HAP-1 (cell line): ENCODE measurements around the gene TYROBP.
"Not testable (repeated sequence)": the region's sequence is repeated elsewhere in the genome, so short reads cannot be mapped to it uniquely, and the experiment has no call there.

Source experiments
- DNase-seq, 2 experiments: peaks; one replicate each; pipeline ENCODE4 v3.0.0-alpha.2; 2016 to 2020; ENCODE audit warnings: low spot score in 2 of 2
- H3K27me3 ChIP-seq: fragments of 250-450 bp; sonication (Bioruptor Pico); 2 replicates; pipeline ENCODE4 v1.5.1; 2020; ENCODE audit warnings: low read depth, mild to moderate bottlenecking, moderate library complexity
- H3K36me3 ChIP-seq: fragments of 250-450 bp; sonication (Bioruptor Pico); replicated peaks from 2 replicates; pipeline ENCODE4 v1.5.1; 2020; ENCODE audit warnings: mild to moderate bottlenecking
- H3K4me1 ChIP-seq: fragments of 250-450 bp; sonication (Bioruptor Pico); 2 replicates; pipeline ENCODE4 v1.5.1; 2020; ENCODE audit warnings: mild to moderate bottlenecking
- H3K4me3 ChIP-seq: fragments of 250-450 bp; sonication (Bioruptor Pico); 2 replicates; pipeline ENCODE4 v1.5.1; 2020; ENCODE audit warnings: mild to moderate bottlenecking, moderate library complexity
- H3K9me3 ChIP-seq: fragments of 250-450 bp; sonication (Bioruptor Pico); 2 replicates; pipeline ENCODE4 v1.5.1; 2020; ENCODE audit warnings: mild to moderate bottlenecking, moderate library complexity
- in situ Hi-C: fragments of 300-500 bp; cut with MboI; formaldehyde crosslinking; loops from 3 replicates; pipeline ENCODE4 v1.14.3; 2020; ENCODE audit warnings: low sequenced_read_pairs, inconsistent platforms, mixed read lengths

The TYROBP gene

DNA sequence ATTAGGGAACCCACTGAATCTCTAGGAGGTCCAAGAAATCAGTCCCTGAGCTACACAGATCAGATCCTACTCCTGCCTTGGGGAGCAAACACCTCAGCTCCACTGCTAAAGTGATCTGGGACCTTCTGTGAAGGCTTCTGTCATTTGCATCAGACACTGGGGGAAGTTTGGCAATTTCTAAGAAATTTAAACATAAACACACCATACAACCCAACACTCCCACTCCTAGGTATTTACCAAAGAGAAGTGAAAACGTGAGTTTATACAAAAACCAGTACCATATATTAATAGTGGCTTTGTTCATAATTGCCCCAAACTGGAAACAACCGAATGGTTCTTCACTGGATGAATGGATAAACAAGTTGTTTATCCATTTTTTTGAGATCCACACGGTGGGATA lies 7.3 kb upstream of the TYROBP start:
- H3K4me1 ChIP-seq = no peaks in the 10 kb centered on the region
- no peak for DNase-seq
- H3K9me3 ChIP-seq = no peaks in the 10 kb centered on the region
- no peaks in the 10 kb centered on the region for H3K27me3 ChIP-seq
- H3K36me3 ChIP-seq = no peaks in the 10 kb centered on the region
- H3K4me3 ChIP-seq = no peak overlapping the region
- in situ Hi-C loops = no loop called here

DNA sequence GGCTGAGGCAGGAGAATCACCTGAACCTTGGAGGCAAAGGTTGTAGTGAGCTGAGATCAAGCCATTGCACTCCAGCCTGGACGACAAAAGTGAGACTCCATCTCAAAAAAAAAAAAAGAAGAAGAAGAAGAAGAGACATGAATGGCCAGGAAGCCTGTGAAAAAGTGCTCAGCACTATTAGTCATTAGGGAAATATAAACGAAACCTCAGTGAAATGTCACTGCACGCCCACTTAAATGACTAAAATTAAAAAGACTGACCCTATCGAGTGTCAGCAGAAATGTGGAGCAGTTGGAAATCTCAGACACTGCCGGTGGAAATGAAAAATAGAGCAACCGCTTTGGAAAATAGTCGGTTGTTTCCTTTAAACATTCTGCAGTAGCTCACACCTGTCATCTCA lies 5.5 kb upstream of the TYROBP start:
- Histone ChIP-seq H3K27me3 (no peaks in the 10 kb centered on the region), H3K36me3 (no peaks in the 10 kb centered on the region), H3K9me3 (no peaks in the 10 kb centered on the region), H3K4me3 (no peak overlapping the region), H3K4me1 (no peaks in the 10 kb centered on the region)
- in situ Hi-C loops = no loop called here
- DNase-seq = no peak

DNA sequence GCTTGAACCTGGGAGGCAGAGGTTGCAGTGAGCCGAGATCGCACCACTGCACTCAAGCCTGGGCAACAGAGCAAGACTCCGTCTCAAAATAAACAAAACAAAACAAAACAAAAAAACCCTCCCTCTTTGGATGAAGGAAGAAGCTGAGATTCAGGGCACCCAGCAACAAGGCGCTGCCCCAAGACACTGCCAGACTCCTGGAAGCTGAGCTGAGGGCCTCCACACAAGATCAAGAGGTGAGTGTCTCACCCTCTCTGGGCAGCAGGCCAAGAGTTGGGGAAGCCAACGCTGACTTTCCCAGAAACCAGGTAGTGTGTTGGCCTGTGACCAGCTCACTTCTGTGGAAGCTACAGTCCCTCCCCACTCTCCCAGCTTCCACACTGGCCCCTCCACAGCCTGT lies 3.7 kb upstream of the TYROBP start:
- DNase-seq = no peak
- Histone ChIP-seq H3K4me1 (no peaks in the 10 kb centered on the region), H3K9me3 (no peaks in the 10 kb centered on the region), H3K4me3 (no peak overlapping the region), H3K36me3 (no peaks in the 10 kb centered on the region), H3K27me3 (no peaks in the 10 kb centered on the region)
- in situ Hi-C loops = no loop called here

DNA sequence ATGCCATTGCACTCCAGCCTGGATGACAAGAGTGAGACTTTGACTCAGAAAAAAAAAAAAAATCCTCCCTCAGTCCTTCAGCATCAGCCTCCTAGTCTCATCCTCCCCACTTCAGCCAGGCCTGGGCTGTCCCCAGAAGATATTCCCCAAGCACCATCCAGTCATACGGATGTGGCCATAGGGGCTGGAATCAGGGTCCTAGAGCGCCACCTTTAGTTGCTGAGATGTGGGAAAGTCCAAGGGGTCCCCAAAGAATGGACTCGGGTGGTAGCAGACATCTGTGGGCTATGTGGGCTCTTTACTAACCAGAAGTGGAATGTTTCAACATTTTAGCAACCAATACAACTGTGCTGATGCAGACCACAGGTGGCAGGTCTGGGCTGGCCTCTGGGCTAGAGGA lies 3.1 kb upstream of the TYROBP start:
- Histone ChIP-seq H3K4me3 (no peak overlapping the region), H3K4me1 (no peaks in the 10 kb centered on the region), H3K9me3 (no peaks in the 10 kb centered on the region), H3K27me3 (no peaks in the 10 kb centered on the region), H3K36me3 (no peaks in the 10 kb centered on the region)
- DNase-seq = no peak
- in situ Hi-C loops = no loop called here

DNA sequence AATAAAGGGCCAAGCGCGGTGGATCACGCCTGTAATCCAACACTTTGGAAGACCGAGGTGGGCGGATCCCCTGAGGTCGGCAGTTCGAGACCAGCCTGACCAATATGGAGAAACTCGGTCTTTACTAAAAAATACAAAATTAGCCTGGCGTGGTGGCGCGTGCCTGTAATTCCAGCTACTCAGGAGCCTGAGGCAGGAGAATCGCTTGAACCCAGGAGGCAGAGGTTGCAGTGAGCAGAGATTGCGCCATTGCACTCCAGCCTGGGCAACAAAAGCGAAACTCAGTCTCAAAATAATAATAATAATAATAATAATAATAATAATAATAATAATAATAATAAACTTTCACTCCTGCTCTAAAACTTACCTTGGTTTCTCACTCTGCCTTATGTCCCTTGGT lies 2.3 kb upstream of the TYROBP start:
- in situ Hi-C loops, H3K9me3 ChIP-seq, H3K27me3 ChIP-seq: not testable (repeated sequence)

DNA sequence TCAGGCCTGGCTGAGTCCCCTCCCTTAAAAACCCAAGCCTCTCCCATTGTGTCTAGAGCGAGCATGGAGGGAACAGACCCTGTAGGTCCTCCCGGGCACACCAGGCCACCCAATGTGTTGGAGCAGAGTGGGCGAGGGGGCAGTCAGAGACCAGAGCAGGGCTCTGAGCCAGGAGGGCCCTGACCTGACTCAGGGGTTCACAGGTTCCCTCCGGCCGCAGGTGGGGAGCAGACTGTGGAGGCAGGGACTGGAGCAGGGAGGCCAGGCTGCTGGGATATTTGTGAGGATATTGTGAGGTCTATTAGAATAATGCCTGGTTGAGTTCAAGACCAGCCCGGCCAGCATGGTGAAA lies 1.6 kb upstream of the TYROBP start:
- Histone ChIP-seq H3K27me3 (no peaks in the 10 kb centered on the region), H3K9me3 (no peaks in the 10 kb centered on the region), H3K4me1 (no peaks in the 10 kb centered on the region), H3K4me3 (no peak overlapping the region), H3K36me3 (no peaks in the 10 kb centered on the region)
- in situ Hi-C loops = no loop called here
- DNase-seq = no peak

More for the DNA sequence above, 2.3 kb upstream of the TYROBP start:
- H3K4me1 ChIP-seq, H3K4me3 ChIP-seq, DNase-seq, H3K36me3 ChIP-seq: not testable (repeated sequence)

DNA sequence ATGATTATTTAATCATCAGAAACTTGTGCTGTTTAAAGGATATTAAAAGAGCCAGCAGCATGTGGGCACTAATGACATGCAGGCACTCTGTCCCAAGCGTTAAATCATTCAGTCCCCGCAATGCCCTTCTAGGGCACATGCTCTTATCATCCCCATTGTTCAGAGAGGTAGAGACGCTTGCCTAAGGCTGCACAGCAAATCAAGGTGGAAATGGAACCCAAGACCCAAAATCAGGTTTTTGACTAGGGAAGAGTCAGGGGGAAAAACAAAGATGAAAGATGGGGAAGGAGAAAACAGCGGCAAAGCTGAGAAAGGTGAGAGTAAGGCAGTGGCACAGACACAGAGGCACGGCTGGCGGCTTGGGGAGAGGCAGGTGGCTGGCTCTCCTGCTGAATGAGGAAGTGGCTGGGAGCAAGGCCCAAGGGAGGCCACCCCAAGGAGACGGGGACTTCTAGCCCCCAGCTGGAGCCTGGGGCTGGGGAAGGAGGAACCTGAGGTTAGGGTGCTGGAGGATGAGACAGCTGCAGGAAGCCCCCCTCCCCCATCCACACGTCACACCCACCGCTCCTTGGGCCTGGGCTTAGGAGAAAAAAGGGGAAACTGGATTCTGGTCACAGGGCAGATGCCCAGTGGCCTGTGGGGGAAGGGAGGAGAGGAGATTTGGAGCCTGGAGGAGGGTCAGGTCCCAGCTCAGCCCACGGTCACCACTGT lies 1.0 kb upstream of the TYROBP start:
- H3K27me3 ChIP-seq = no peaks in the 10 kb centered on the region
- in situ Hi-C loops = no loop called here
- H3K4me1 ChIP-seq = no peaks in the 10 kb centered on the region
- H3K9me3 ChIP-seq = no peaks in the 10 kb centered on the region
- H3K4me3 ChIP-seq = no peak overlapping the region
- DNase-seq = no peak
- no peaks in the 10 kb centered on the region for H3K36me3 ChIP-seq

DNA sequence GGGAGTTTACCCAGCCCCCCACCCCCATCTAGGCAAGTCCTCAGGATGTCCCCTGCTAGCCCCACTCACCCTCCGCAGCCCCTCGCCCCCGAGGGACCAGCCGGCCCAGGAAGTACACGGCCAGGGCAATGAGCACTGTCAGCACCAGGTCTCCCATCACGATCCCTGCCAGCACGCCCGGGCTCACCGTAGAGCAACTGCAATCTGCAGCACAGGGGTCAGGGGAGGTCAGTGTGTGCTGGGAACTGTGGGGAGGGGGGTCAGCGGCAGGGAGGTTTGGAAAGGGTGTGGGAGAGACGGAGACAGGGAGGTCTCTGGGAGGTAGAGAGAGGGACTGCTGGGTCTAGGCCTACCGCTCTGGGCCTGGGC lies 734 bp downstream of the TYROBP start:
- peaks cover 4% of the 10 kb centered on the region; the same call in 1 of the 2 replicates for H3K4me1 ChIP-seq
- no peak for DNase-seq
- no peaks in the 10 kb centered on the region for H3K27me3 ChIP-seq
- in situ Hi-C loops = no loop called here
- H3K36me3 ChIP-seq = no peaks in the 10 kb centered on the region
- H3K9me3 ChIP-seq = no peaks in the 10 kb centered on the region
- H3K4me3 ChIP-seq = no peak overlapping the region

DNA sequence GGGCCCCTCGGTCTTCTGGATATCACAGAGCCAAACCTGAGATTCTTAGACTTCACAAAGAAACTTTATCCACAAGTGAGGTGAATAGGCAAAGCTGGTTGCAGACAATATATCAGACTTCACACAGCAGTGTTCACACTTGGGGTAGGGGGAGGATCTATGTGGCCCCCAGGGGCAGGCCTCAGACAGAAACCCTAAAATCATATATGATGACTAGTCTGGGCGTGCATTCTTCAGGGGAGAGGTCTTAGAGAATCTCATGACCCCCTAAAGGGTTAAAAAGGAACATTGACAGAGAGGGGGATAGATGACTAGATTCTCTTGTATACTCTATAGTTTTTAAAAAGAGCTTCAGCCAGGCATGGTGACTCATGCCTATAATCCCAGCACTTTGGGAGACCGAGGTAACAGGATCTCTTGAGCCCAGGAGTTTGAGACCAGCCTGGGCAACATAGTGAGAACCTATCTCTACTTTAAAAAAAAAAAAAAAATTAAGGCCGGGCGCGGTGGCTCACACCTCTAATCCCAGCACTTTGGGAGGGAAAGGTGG lies 2.8 kb downstream of the TYROBP start:
- no peak overlapping the region for H3K4me3 ChIP-seq
- DNase-seq = no peak
- peaks cover 7% of the 10 kb centered on the region; the same call in 1 of the 2 replicates for H3K4me1 ChIP-seq
- no peaks in the 10 kb centered on the region for H3K9me3 ChIP-seq
- no peaks in the 10 kb centered on the region for H3K27me3 ChIP-seq
- in situ Hi-C loops = no loop called here
- no peaks in the 10 kb centered on the region for H3K36me3 ChIP-seq

DNA sequence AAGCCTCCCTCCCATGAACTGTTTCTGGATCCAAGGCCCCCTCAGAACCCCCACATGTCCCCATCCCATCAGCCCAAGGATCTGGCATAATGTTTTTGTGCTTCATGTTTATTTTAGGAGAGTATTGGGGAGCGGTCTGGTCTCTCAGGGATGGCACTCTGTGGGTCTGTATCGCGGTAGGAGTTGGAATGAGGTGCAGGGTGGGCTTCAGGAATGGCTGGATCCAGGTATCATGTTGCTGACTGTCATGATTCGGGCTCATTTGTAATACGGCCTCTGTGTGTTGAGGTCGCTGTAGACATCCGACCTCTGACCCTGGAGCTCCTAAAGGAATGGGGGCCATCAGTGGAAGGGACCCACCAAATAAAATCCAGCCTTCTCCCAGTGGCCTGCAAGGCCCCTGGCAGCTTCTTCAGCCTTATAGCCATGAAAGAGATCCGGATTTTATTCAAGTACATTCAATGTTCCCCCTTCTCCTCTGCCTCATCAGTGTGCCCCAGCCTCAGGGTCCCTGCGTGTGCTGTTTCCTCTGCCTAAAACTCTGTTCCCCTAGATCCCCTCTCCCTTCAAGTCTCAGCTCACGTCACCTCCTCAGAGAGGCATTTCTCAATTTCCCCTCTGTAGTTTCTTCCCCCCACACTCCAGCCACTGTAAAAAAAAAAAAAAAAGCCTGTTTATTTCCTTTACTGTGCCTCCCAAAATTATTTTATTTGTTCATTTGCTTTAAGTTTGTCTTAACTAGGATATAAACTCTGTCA lies 3.6 kb downstream of the TYROBP start:
- in situ Hi-C loops = no loop called here
- peaks cover 7% of the 10 kb centered on the region; the same call in 1 of the 2 replicates for H3K4me1 ChIP-seq
- no peaks in the 10 kb centered on the region for H3K36me3 ChIP-seq
- no peaks in the 10 kb centered on the region for H3K27me3 ChIP-seq
- no peak for DNase-seq
- H3K9me3 ChIP-seq = no peaks in the 10 kb centered on the region
- H3K4me3 ChIP-seq = no peak overlapping the region

DNA sequence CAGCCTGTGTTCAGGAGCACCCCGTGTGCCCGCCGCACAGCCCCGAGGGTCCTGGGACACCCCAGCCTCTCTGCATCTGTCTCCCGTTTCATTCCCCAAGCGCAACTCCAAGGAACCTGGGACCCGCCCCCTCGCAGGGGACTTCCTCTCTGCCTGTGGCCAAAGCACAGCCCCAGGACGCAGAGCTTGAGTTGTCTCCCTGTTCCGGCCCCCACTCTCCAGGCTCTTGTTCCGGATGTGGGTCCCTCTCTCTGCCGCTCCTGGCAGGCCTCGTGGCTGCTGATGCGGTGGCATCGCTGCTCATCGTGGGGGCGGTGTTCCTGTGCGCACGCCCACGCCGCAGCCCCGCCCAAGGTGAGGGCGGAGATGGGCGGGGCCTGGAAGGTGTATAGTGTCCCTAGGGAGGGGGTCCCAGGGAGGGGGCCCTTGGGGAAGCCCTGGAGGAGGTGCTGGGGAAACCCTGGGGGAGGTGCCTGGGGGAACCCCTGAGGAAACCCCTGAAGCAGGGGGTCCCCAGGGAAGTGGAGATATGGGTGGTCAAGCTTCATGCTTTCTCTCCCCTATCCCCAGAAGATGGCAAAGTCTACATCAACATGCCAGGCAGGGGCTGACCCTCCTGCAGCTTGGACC lies 4.4 kb downstream of the TYROBP start:
- H3K4me1 ChIP-seq = peaks cover 7% of the 10 kb centered on the region; the same call in 1 of the 2 replicates
- in situ Hi-C loops = no loop called here
- H3K9me3 ChIP-seq = no peaks in the 10 kb centered on the region
- peak overlapping the region; percentile 25 for H3K4me3 ChIP-seq
- no peaks in the 10 kb centered on the region for H3K36me3 ChIP-seq
- no peaks in the 10 kb centered on the region for H3K27me3 ChIP-seq
- peak; percentile 41 to 79 for DNase-seq

DNA sequence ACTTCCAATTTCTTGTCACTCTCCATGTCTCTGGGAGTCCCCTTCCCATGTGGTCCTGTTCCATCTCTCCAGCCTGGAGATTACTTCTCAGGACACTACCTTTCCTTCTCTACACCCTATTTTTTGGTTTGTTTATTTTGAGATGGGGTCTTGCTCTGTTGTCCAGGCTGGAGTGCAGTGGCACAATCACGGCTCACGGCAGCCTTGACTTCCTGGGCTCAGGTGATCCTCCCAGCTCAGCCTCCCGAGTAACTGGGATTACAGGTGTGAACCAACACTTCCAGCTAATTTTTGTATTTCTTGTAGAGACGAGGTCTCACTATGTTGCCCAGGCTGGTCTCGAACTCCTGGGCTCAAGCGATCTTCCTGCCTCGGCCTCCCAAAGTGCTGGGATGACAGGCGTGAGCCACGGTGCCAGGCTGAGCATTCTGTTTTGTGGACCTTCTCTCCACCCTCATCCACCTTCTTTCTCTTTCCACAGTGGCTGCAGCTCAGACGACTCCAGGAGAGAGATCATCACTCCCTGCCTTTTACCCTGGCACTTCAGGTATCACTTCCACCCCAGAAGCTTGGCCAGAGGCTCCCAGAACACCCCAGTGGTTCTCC lies 5.1 kb downstream of the TYROBP start:
- no peak for DNase-seq
- in situ Hi-C loops = no loop called here
- Histone ChIP-seq H3K27me3 (no peaks in the 10 kb centered on the region), H3K36me3 (0 out of 2 replicates have a peak, but pooled peaks cover under 1% of the 10 kb centered on the region), H3K4me1 (peaks cover 7% of the 10 kb centered on the region; the same call in 1 of the 2 replicates), H3K4me3 (peak overlapping the region; percentile 25), H3K9me3 (no peaks in the 10 kb centered on the region)

DNA sequence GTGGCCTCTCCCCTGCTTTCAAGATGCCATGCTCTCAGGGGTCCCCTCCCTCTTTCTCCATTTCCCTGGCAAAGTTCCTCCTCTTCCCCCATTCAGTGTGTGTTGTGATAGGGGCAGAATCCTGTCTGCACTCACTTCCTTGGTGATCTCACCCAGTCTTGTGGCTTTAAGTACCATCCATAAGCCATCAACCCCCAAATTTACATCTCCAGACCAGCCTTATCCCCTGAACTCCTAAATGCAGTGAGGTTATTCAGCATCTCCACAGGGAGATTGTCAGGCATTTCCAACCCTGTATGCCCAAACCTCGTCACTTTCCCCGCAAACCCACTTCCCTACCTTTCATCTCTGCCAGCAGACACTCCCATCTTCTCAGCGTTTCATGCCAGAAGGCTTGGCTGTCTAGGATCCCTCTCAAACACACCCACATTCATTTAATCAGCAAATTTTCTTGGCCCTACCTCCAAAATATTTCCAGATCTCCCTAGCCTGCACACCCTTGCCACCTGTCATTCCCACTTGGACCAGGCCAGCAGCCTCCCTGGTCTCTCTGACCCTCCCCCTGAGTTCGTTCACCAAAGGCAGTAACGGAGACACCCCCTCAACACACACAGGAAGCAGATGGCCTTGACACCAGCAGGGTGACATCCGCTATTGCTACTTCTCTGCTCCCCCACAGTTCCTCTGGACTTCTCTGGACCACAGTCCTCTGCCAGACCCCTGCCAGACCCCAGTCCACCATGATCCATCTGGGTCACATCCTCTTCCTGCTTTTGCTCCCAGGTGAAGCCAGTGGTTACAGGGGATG lies 6.0 kb downstream of the TYROBP start, which contains the start of gene HCST:
Gene HCST (plus strand): TSS at position 676 of the 808 bp plus-strand sequence. CDS start 65 bp downstream, at position 741.
- no peak for DNase-seq
- in situ Hi-C loops = no loop called here
- Histone ChIP-seq H3K9me3 (no peaks in the 10 kb centered on the region), H3K4me1 (peaks cover 7% of the 10 kb centered on the region; the same call in 1 of the 2 replicates), H3K36me3 (peaks cover 9% of the 10 kb centered on the region; the same call in 1 of the 2 replicates), H3K27me3 (no peaks in the 10 kb centered on the region), H3K4me3 (peak within 1 kb of the TSS; percentile 25)
